Activated CD4-positive, CD25-positive, alpha-beta regulatory T cell treated with anti-CD3 and anti-CD28 coated beads, Interleukin-2, amount 50 U/mL, for 72 hours (primary cell): Measurements from ENCODE around the gene IQCF5.
"Not testable (repeated sequence)": the region's sequence is repeated elsewhere in the genome, so short reads cannot be mapped to it uniquely, and the experiment has no call there.

ENCODE experiments used
- DNase-seq: peaks from one replicate; pipeline ENCODE4 v3.0.0; 2021

The IQCF5 gene

GRCh38 chr3:51862886-51863285 lies 12.5 kb downstream of the IQCF5 start:
- DNase-seq: no peak

GRCh38 chr3:51860703-51861665 lies 14.4 kb downstream of the IQCF5 start, which contains the start of gene IQCF2:
IQCF2 (plus strand) TSS chr3:51861615; CDS start chr3:51861667, 52 bp downstream.
- DNase-seq: no peak

- not testable (repeated sequence) for DNase-seq
Observed at GRCh38 chr3:51855411-51855810, 20.0 kb downstream of the IQCF5 start.

- DNase-seq: no peak
Observed at GRCh38 chr3:51845129-51845528, 30.3 kb downstream of the IQCF5 start.

GRCh38 chr3:51836606-51837005 lies 38.8 kb downstream of the IQCF5 start:
- DNase-seq: no peak

- no peak for DNase-seq
Observed at GRCh38 chr3:51830836-51831385, 44.5 kb downstream of the IQCF5 start.

GRCh38 chr3:51830345-51830744 lies 45.1 kb downstream of the IQCF5 start:
- DNase-seq: no peak

GRCh38 chr3:51828297-51828696 lies 47.1 kb downstream of the IQCF5 start:
- no peak for DNase-seq
